ENCODE measurements around the gene PTCHD1. TPM values are rescaled to one million over a fixed set of nuclear protein-coding genes. Genes with fewer than 3 reads are reported as not detected.

Gene PTCHD1
- total and polyA plus RNA-seq, 3 donors from 2014 or later = 0.28 to 1.6 (median 0.94) TPM

DNA sequence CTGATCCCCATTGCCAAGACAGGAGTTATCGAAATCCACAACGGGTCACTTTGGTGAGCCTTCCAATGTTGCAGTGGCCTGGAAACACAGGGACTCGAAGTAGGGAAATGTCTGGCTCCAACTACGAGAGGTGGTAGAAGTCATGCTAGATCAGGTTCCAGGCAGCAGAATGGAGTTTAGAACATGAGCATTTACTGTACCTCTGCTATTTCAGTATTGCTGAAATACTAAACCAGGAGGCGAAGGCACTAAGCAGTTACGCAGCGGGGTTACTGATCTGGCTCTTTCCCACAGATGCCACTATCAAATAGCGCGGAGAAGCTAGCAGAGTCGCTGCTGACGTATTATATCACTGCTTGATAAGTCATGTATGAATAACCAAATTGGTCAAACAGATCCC, 56.3 kb downstream of the PTCHD1 start:
- intact Hi-C loops (cut with DNase I; ENCODE audit: low total_unique reads) = no loop called here
- DNase-seq = no peak
- no peak for TF ChIP-seq POLR2A (IDR thresholded peaks at IDR 0.05)
- TF ChIP-seq, protein P1, sequence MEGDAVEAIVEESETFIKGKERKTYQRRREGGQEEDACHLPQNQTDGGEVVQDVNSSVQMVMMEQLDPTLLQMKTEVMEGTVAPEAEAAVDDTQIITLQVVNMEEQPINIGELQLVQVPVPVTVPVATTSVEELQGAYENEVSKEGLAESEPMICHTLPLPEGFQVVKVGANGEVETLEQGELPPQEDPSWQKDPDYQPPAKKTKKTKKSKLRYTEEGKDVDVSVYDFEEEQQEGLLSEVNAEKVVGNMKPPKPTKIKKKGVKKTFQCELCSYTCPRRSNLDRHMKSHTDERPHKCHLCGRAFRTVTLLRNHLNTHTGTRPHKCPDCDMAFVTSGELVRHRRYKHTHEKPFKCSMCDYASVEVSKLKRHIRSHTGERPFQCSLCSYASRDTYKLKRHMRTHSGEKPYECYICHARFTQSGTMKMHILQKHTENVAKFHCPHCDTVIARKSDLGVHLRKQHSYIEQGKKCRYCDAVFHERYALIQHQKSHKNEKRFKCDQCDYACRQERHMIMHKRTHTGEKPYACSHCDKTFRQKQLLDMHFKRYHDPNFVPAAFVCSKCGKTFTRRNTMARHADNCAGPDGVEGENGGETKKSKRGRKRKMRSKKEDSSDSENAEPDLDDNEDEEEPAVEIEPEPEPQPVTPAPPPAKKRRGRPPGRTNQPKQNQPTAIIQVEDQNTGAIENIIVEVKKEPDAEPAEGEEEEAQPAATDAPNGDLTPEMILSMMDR (IDR thresholded peaks at IDR 0.05) = no peak
- 93 to 98% methylated on average over 7 to 10 of the region's 11 CpGs for WGBS, 2 donors
- no peak overlapping the region for H3K4me3 ChIP-seq
- no peak overlapping the region for H3K27ac ChIP-seq
- H3K4me1 ChIP-seq = no peaks in the 10 kb centered on the region
- no peaks in the 10 kb centered on the region for H3K9me3 ChIP-seq
- H3K36me3 ChIP-seq (ENCODE audit: low read depth, missing control alignments) = no peaks in the 10 kb centered on the region
- H3K27me3 ChIP-seq = no peaks in the 10 kb centered on the region

DNA sequence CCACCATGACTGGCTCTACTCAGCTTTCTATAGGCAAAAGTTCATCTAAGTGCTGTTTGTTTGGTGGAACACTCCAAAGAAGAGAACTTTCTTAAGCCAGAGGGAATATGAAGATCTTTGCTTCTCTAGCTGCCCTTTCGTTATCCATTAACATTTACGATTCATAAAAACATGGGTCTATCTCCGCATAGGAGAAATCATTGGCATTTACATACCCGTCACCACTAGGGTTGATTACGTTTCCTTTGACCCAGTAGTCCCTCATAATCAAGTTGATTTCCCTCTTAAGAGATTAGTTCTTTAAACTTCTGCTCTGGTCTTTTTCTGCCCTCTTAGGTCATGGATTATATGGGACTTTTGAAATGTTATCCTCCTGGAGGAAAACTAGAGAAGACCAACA, 57.5 kb downstream of the PTCHD1 start:
- no peak for DNase-seq
- WGBS, 2 donors = 94 to 95% methylated on average over 5 of the region's 5 CpGs
- Histone ChIP-seq H3K27ac (no peak overlapping the region), H3K9me3 (no peaks in the 10 kb centered on the region), H3K27me3 (no peaks in the 10 kb centered on the region), H3K4me1 (no peaks in the 10 kb centered on the region), H3K36me3 (ENCODE audit: low read depth, missing control alignments) (no peaks in the 10 kb centered on the region), H3K4me3 (no peak overlapping the region)
- intact Hi-C loops (cut with DNase I; ENCODE audit: low total_unique reads) = no loop called here
- TF ChIP-seq, protein P1 (IDR thresholded peaks at IDR 0.05) = no peak
- TF ChIP-seq POLR2A (IDR thresholded peaks at IDR 0.05) = no peak

DNA sequence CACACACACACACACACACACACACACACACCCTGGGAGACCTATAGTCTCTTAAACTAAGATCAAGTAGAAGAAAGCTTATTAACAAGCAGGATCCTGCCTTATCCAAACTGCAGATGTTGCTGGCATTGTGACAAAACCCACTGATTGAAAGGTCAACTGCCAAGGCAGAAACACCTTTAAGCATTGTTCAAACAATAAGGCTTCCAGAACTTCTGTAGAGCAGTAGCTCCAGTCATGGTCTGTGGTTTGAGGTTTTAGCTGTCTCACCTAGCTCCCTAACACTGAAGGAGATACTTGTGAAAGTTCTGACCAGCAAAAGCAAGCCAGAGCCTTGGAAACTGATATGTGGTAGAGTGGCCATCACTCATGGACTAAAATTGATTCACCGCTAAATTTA, 59.8 kb downstream of the PTCHD1 start:
- H3K36me3 ChIP-seq (ENCODE audit: low read depth, missing control alignments) = no peaks in the 10 kb centered on the region
- H3K27me3 ChIP-seq = no peaks in the 10 kb centered on the region
- 100% methylated on average over 1 of the region's 1 CpG for WGBS, 2 donors
- DNase-seq = no peak
- no peaks in the 10 kb centered on the region for H3K4me1 ChIP-seq
- TF ChIP-seq, protein P1 (IDR thresholded peaks at IDR 0.05) = no peak
- no peak for TF ChIP-seq POLR2A (IDR thresholded peaks at IDR 0.05)
- intact Hi-C loops (cut with DNase I; ENCODE audit: low total_unique reads) = no loop called here
- no peak overlapping the region for H3K4me3 ChIP-seq
- no peak overlapping the region for H3K27ac ChIP-seq
- H3K9me3 ChIP-seq = no peaks in the 10 kb centered on the region

DNA sequence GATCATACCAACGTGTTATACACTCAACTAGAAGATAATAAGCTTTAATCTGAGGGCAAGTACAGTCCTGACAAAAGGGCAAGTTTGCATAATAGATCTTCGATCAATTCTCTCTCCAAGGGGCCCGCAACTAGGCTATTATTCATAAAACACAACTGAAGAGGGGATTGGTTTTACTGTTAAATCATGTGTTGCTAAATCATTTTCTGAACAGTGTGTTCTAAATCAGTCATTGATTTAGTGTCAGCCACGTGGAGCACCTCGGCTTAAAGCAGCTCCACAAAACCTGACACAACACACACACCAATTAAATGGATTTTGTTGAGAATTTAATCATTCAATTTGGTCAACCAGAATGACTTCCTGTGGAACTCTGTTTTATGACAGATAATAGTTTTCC, 61.6 kb downstream of the PTCHD1 start:
- TF ChIP-seq POLR2A (IDR thresholded peaks at IDR 0.05) = no peak
- TF ChIP-seq, protein P1 (IDR thresholded peaks at IDR 0.05) = no peak
- Histone ChIP-seq H3K27ac (no peak overlapping the region), H3K4me3 (no peak overlapping the region), H3K4me1 (no peaks in the 10 kb centered on the region), H3K36me3 (ENCODE audit: low read depth, missing control alignments) (no peaks in the 10 kb centered on the region), H3K9me3 (no peaks in the 10 kb centered on the region), H3K27me3 (no peaks in the 10 kb centered on the region)
- WGBS, 2 donors = 80 to 85% methylated on average over 5 of the region's 5 CpGs
- no peak for DNase-seq
- intact Hi-C loops (cut with DNase I; ENCODE audit: low total_unique reads) = no loop called here

DNA sequence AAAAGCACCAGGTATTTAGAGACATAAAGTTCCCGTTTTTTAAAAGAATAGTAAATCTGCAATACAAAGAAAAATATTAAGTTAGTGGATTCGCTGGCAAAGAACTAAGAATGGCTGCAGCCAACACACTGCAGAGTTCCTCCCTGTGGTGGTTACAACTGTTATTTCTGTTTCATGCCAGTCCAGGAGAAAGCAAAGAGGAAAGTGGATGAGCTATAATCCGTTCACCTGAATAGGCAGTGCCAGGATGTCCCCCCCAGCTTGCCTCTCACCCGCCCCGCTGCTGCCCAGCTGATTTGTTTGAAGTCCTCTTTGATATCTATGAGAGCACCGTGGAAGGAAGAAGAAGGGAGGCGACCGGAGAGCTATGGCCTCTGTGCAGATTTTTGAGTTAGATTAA, 63.9 kb downstream of the PTCHD1 start:
- DNase-seq = no peak
- 77 to 92% methylated on average over 8 of the region's 8 CpGs for WGBS, 2 donors
- no peaks in the 10 kb centered on the region for H3K4me1 ChIP-seq
- no peaks in the 10 kb centered on the region for H3K27me3 ChIP-seq
- TF ChIP-seq POLR2A (IDR thresholded peaks at IDR 0.05) = no peak
- TF ChIP-seq, protein P1 (IDR thresholded peaks at IDR 0.05) = no peak
- H3K9me3 ChIP-seq = no peaks in the 10 kb centered on the region
- intact Hi-C loops (cut with DNase I; ENCODE audit: low total_unique reads) = no loop called here
- H3K36me3 ChIP-seq (ENCODE audit: low read depth, missing control alignments) = no peaks in the 10 kb centered on the region
- no peak overlapping the region for H3K27ac ChIP-seq
- no peak overlapping the region for H3K4me3 ChIP-seq

Data from testis (tissue), 3 donors.